Measurements from ENCODE around the gene ITGAD.

DNA sequence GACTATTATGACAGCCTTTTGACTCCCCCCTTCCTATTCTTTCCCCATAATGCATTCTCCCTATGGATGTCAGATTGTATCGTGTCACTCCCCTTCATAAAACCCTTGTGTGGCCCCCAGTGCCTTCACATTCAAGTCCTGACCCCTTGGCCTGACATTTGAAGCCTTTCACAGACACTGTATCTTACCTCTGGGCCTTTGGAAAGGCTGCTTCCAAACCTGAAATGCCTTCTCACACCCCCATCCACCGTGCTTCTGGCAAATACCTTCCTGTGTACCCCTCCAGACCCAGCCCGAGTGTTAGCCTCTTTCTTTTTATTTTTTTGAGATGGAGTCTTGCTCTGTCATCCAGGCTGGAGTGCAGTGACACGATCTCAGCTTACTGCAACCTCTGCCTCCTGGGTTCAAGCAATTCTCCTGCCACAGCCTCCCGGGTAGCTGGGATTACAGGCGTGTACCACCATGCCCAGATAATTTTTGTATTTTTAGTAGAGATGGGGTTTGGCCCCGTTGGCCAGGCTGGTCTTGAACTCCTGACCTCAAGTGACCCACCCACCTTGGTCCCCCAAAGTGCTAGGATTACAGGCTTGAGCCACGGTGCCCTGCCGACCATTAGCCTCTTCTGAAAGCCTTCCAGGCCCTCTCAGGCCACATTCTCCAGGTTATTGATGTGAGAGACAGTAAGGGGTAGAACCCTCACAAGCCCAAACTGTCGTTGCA is 68.2 kb downstream of the ITGAD start:
- TF ChIP-seq EZH2 (IDR thresholded peaks at IDR 0.05; ENCODE audit: borderline replicate concordance, low read depth, low read length, severe bottlenecking), result no peak
- TF ChIP-seq, protein P1, sequence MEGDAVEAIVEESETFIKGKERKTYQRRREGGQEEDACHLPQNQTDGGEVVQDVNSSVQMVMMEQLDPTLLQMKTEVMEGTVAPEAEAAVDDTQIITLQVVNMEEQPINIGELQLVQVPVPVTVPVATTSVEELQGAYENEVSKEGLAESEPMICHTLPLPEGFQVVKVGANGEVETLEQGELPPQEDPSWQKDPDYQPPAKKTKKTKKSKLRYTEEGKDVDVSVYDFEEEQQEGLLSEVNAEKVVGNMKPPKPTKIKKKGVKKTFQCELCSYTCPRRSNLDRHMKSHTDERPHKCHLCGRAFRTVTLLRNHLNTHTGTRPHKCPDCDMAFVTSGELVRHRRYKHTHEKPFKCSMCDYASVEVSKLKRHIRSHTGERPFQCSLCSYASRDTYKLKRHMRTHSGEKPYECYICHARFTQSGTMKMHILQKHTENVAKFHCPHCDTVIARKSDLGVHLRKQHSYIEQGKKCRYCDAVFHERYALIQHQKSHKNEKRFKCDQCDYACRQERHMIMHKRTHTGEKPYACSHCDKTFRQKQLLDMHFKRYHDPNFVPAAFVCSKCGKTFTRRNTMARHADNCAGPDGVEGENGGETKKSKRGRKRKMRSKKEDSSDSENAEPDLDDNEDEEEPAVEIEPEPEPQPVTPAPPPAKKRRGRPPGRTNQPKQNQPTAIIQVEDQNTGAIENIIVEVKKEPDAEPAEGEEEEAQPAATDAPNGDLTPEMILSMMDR (IDR thresholded peaks at IDR 0.05; ENCODE audit: borderline replicate concordance, extremely low read depth, low read length, poor library complexity, severe bottlenecking), result no peak
